Keratinocyte (primary cell): ENCODE data around the gene PLEKHG5.

Experiments
- EZH2 ChIP-seq: IDR thresholded peaks from one replicate; pipeline ENCODE4 v1.6.1; 2012; ENCODE audit warnings: inconsistent platforms, mild to moderate bottlenecking, low read length, moderate library complexity
- TF ChIP-seq, protein P1 (sequence below), 3 experiments: IDR thresholded peaks in 1 of 3; conservative IDR thresholded peaks in 1 of 3; optimal IDR thresholded peaks in 1 of 3; 2 replicates in 2 of 3; 3 replicates in 1 of 3; pipeline versions ENCODE3 to v1.5.1; 2011; ENCODE audit warnings: low read length in 3 of 3, mild to moderate bottlenecking in 3 of 3, moderate library complexity in 2 of 3, control low read depth in 1 of 3, inconsistent platforms in 1 of 3; ENCODE audit not compliant: insufficient read depth in 2 of 3; ENCODE audit errors: extremely low read depth in 1 of 3

DNA sequence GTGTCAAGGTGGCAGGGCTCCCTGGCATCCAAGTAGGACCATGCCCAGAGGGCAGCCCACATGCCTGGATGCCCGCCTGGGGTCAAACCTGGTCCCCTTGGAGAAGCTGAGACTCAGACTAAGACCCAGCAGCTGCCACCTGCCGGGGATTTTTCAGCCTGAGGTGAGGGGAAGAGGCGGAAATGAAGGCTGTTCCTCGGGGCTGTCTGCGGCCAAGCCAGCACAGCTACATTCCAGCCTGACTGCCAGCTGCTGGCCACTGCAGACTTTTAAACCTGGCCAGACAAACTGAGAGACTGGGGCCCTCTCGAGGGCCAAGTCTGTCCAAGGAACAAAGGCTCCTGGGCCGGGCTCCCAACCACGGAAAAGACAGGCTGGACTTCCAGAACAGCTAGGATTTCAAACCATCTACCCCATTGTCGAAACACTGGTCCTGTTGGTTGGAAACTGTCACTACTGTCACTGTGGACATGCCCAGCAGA lies 21.9 kb upstream of the PLEKHG5 start:
- TF ChIP-seq, protein P1, sequence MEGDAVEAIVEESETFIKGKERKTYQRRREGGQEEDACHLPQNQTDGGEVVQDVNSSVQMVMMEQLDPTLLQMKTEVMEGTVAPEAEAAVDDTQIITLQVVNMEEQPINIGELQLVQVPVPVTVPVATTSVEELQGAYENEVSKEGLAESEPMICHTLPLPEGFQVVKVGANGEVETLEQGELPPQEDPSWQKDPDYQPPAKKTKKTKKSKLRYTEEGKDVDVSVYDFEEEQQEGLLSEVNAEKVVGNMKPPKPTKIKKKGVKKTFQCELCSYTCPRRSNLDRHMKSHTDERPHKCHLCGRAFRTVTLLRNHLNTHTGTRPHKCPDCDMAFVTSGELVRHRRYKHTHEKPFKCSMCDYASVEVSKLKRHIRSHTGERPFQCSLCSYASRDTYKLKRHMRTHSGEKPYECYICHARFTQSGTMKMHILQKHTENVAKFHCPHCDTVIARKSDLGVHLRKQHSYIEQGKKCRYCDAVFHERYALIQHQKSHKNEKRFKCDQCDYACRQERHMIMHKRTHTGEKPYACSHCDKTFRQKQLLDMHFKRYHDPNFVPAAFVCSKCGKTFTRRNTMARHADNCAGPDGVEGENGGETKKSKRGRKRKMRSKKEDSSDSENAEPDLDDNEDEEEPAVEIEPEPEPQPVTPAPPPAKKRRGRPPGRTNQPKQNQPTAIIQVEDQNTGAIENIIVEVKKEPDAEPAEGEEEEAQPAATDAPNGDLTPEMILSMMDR (optimal IDR thresholded peaks at IDR 0.05 in 1 of 3, IDR thresholded peaks at IDR 0.05 in 1 of 3, conservative IDR thresholded peaks at IDR 0.05 in 1 of 3; ENCODE audit: extremely low read depth in 1 of 3, insufficient read depth in 2 of 3, low read length in 3 of 3) = no peak
- TF ChIP-seq EZH2 = no peak
